HEK293 (cell line): ENCODE measurements around the gene PIK3IP1.

ENCODE experiments used
- CTCF ChIA-PET: fragments of 350-600 bp; formaldehyde crosslinking; extraction: SDS; loops from one replicate; lab custom pipeline; 2021; ENCODE audit warnings: antibody characterized with exemption; lab: Yijun Ruan, JAX
- POLR2A ChIA-PET: fragments of 300-600 bp; formaldehyde crosslinking; extraction: SDS; loops from one replicate; lab custom pipeline; 2020; ENCODE audit warnings: antibody characterized with exemption, inconsistent platforms; lab: Yijun Ruan, JAX
- H3K27ac ChIP-seq: fragments of 200-500 bp; sonication (Bioruptor generic); 2 replicates; pipeline ENCODE4 v1.5.1; 2014; ENCODE audit warnings: low read depth, low read length, control low read depth, inconsistent platforms; ENCODE audit errors: extremely low read depth
- H3K36me3 ChIP-seq, 2 experiments: fragments of 200-500 bp in 1 of 2; sonication (Bioruptor generic) in 1 of 2; 1 replicate in 1 of 2; 2 replicates in 1 of 2; pipeline ENCODE4 v1.5.1; 2014 to 2017; ENCODE audit warnings: inconsistent platforms in 2 of 2, low read length in 2 of 2; ENCODE audit not compliant: control insufficient read depth in 2 of 2, insufficient read depth in 1 of 2
- H3K4me1 ChIP-seq: fragments of 200-500 bp; sonication (Bioruptor generic); 2 replicates; pipeline ENCODE4 v1.5.1; 2014; ENCODE audit warnings: mild to moderate bottlenecking, low read length, inconsistent platforms; ENCODE audit not compliant: control insufficient read depth, insufficient read depth
- H3K4me3 ChIP-seq: 2 replicates; pipeline ENCODE4 v1.5.1; 2011; ENCODE audit warnings: low read depth, mild to moderate bottlenecking, control low read depth, low read length, moderate library complexity
- H3K9me3 ChIP-seq: fragments of 200-500 bp; sonication (Bioruptor generic); 2 replicates; pipeline ENCODE4 v1.5.1; 2014; ENCODE audit warnings: low read depth, low read length, inconsistent platforms; ENCODE audit not compliant: control insufficient read depth, insufficient read depth
- EGR2 ChIP-seq: fragments of 450-650 bp; formaldehyde crosslinking; IDR thresholded peaks from 2 replicates; pipeline ENCODE4 v1.5.1; 2016; ENCODE audit warnings: low read depth, missing biosample characterization, missing genetic modification characterization
- GLIS2 ChIP-seq: fragments of 450-650 bp; formaldehyde crosslinking; IDR thresholded peaks from 2 replicates; pipeline ENCODE4 v1.5.1; 2016; ENCODE audit warnings: missing biosample characterization, missing genetic modification characterization
- OSR2 ChIP-seq: fragments of 450-650 bp; formaldehyde crosslinking; IDR thresholded peaks from 2 replicates; pipeline ENCODE4 v1.5.1; 2016; ENCODE audit warnings: missing biosample characterization, missing genetic modification characterization
- OVOL3 ChIP-seq: fragments of 450-650 bp; formaldehyde crosslinking; IDR thresholded peaks from 2 replicates; pipeline ENCODE4 v1.5.1; 2016; ENCODE audit warnings: missing biosample characterization, missing genetic modification characterization
- ZFP3 ChIP-seq: fragments of 450-650 bp; formaldehyde crosslinking; IDR thresholded peaks from 2 replicates; pipeline ENCODE4 v1.5.1; 2016; ENCODE audit warnings: low read depth, missing biosample characterization, missing genetic modification characterization
- ZFP69B ChIP-seq: fragments of 450-650 bp; formaldehyde crosslinking; IDR thresholded peaks from 2 replicates; pipeline ENCODE4 v1.5.1; 2016; ENCODE audit warnings: missing biosample characterization, missing genetic modification characterization
- ZNF121 ChIP-seq: fragments of 450-650 bp; formaldehyde crosslinking; IDR thresholded peaks from 2 replicates; pipeline ENCODE4 v1.5.1; 2016; ENCODE audit warnings: missing biosample characterization, missing genetic modification characterization
- ZNF133 ChIP-seq: fragments of 450-650 bp; formaldehyde crosslinking; IDR thresholded peaks from 2 replicates; pipeline ENCODE4 v1.5.1; 2016; ENCODE audit warnings: missing biosample characterization, missing genetic modification characterization
- ZNF169 ChIP-seq: fragments of 450-650 bp; formaldehyde crosslinking; IDR thresholded peaks from 2 replicates; pipeline ENCODE4 v1.5.1; 2016; ENCODE audit warnings: missing biosample characterization, missing genetic modification characterization
- ZNF274 ChIP-seq, 2 experiments: fragments of 200-500 bp in 1 of 2; fragments of 450-650 bp in 1 of 2; sonication (Bioruptor generic) in 1 of 2; formaldehyde crosslinking in 1 of 2; IDR thresholded peaks; 2 replicates each; pipeline versions ENCODE4 v1.5.1 to v1.6.1; 2014 to 2016; ENCODE audit warnings: borderline replicate concordance in 1 of 2, inconsistent platforms in 1 of 2, low read length in 1 of 2, missing biosample characterization in 1 of 2, missing genetic modification characterization in 1 of 2
- ZNF341 ChIP-seq: fragments of 450-650 bp; formaldehyde crosslinking; IDR thresholded peaks from 2 replicates; pipeline ENCODE4; 2016; ENCODE audit warnings: low read depth, missing biosample characterization, missing genetic modification characterization
- ZNF350 ChIP-seq: fragments of 450-650 bp; formaldehyde crosslinking; IDR thresholded peaks from 2 replicates; pipeline ENCODE4 v1.5.0; 2017; ENCODE audit warnings: missing biosample characterization, mild to moderate bottlenecking, missing genetic modification characterization
- ZNF354C ChIP-seq: fragments of 450-650 bp; formaldehyde crosslinking; IDR thresholded peaks from 2 replicates; pipeline ENCODE4 v1.5.1; 2016; ENCODE audit warnings: missing biosample characterization, missing genetic modification characterization, low read depth, borderline replicate concordance
- ZNF473 ChIP-seq: fragments of 450-650 bp; formaldehyde crosslinking; IDR thresholded peaks from 2 replicates; pipeline ENCODE4 v1.5.1; 2017; ENCODE audit warnings: missing biosample characterization, missing genetic modification characterization
- ZNF548 ChIP-seq: fragments of 450-650 bp; formaldehyde crosslinking; IDR thresholded peaks from 2 replicates; pipeline ENCODE4 v1.5.1; 2016; ENCODE audit warnings: missing biosample characterization, missing genetic modification characterization
- ZNF596 ChIP-seq: fragments of 450-650 bp; IDR thresholded peaks from 2 replicates; pipeline ENCODE4 v1.5.0; 2018; ENCODE audit warnings: missing biosample characterization, mild to moderate bottlenecking, missing genetic modification characterization, moderate library complexity
- ZNF600 ChIP-seq: fragments of 450-650 bp; formaldehyde crosslinking; IDR thresholded peaks from 2 replicates; pipeline ENCODE4 v1.5.1; 2016; ENCODE audit warnings: missing biosample characterization, missing genetic modification characterization
- ZNF658 ChIP-seq: fragments of 450-650 bp; formaldehyde crosslinking; IDR thresholded peaks from 2 replicates; pipeline ENCODE4; 2016; ENCODE audit warnings: missing biosample characterization, missing genetic modification characterization
- ZNF747 ChIP-seq: fragments of 450-650 bp; formaldehyde crosslinking; IDR thresholded peaks from 2 replicates; pipeline ENCODE4 v1.5.1; 2016; ENCODE audit warnings: missing biosample characterization, missing genetic modification characterization
- ZXDB ChIP-seq: fragments of 450-650 bp; formaldehyde crosslinking; IDR thresholded peaks from 2 replicates; pipeline ENCODE4 v1.5.1; 2016; ENCODE audit warnings: missing biosample characterization, missing genetic modification characterization
- TF ChIP-seq, protein P1 (sequence below): fragments of 450-650 bp; formaldehyde crosslinking; IDR thresholded peaks from 2 replicates; pipeline ENCODE4 v1.5.1; 2016; ENCODE audit warnings: missing biosample characterization, missing genetic modification characterization
- TF ChIP-seq, protein P2 (sequence below): fragments of 450-650 bp; formaldehyde crosslinking; IDR thresholded peaks from 2 replicates; pipeline ENCODE4 v1.5.1; 2016; ENCODE audit warnings: missing biosample characterization, missing genetic modification characterization
- TF ChIP-seq, protein P3 (sequence below): fragments of 450-650 bp; formaldehyde crosslinking; IDR thresholded peaks from 2 replicates; pipeline ENCODE4 v1.5.1; 2017; ENCODE audit warnings: missing biosample characterization, missing genetic modification characterization
- TF ChIP-seq, protein P4 (sequence below): fragments of 450-650 bp; formaldehyde crosslinking; IDR thresholded peaks from 2 replicates; pipeline ENCODE4 v1.5.1; 2016; ENCODE audit warnings: missing biosample characterization, missing genetic modification characterization
- TF ChIP-seq, protein P5 (sequence below): fragments of 450-650 bp; formaldehyde crosslinking; IDR thresholded peaks from 2 replicates; pipeline ENCODE4 v1.5.1; 2016; ENCODE audit warnings: missing biosample characterization, missing genetic modification characterization
- TF ChIP-seq, protein P6 (sequence below): fragments of 450-650 bp; formaldehyde crosslinking; IDR thresholded peaks from 2 replicates; pipeline ENCODE4 v1.5.1; 2016; ENCODE audit warnings: missing biosample characterization, missing genetic modification characterization

Gene PIK3IP1

DNA sequence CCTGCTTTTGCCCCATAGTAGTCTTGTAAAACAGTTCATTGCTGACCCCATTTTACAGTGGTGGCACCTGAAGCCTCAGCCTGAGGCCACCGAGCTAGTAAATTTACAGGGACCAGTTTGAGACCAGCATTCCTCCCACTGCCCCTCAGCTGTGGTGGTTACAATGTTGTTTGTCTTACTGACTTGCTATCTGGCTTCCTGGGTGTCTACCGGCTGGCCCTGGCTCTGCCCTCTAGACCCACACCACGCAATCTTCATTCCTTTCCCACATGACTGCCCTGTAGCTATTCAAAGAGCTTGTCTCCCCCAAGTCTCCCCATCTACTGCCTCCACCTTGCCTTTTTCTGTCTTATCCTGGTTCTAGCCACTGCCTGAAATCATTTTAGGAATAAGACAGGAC lies 20.8 kb downstream of the PIK3IP1 start (continued):
- TF ChIP-seq, protein P1, sequence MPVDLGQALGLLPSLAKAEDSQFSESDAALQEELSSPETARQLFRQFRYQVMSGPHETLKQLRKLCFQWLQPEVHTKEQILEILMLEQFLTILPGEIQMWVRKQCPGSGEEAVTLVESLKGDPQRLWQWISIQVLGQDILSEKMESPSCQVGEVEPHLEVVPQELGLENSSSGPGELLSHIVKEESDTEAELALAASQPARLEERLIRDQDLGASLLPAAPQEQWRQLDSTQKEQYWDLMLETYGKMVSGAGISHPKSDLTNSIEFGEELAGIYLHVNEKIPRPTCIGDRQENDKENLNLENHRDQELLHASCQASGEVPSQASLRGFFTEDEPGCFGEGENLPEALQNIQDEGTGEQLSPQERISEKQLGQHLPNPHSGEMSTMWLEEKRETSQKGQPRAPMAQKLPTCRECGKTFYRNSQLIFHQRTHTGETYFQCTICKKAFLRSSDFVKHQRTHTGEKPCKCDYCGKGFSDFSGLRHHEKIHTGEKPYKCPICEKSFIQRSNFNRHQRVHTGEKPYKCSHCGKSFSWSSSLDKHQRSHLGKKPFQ (tag by site-specific recombination), result no peak
- TF ChIP-seq, protein P2, sequence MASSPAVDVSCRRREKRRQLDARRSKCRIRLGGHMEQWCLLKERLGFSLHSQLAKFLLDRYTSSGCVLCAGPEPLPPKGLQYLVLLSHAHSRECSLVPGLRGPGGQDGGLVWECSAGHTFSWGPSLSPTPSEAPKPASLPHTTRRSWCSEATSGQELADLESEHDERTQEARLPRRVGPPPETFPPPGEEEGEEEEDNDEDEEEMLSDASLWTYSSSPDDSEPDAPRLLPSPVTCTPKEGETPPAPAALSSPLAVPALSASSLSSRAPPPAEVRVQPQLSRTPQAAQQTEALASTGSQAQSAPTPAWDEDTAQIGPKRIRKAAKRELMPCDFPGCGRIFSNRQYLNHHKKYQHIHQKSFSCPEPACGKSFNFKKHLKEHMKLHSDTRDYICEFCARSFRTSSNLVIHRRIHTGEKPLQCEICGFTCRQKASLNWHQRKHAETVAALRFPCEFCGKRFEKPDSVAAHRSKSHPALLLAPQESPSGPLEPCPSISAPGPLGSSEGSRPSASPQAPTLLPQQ, result no peak
- TF ChIP-seq ZNF121 (no peak), ZNF596 (tag by site-specific recombination) (no peak), ZNF600 (no peak)

DNA sequence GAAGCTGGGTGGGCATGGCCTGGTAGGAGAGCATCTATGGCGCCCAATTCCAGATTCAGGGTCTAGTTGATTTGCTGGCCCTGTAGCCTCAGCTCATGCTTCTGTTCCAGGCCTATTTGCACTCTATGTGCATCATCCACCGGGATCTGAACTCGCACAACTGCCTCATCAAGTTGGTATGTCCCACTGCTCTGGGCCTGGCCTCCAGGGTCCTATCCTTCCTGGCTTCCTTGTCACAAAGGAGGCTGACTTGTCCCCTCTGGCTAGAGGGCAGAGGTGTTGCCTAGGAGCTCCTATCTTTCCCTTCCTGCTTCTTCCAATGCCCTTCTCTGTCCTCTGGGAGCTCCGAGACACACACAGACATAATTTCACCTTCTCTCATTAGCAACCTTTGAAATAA lies 21.3 kb downstream of the PIK3IP1 start:
- Histone ChIP-seq H3K27ac (no peak overlapping the region), H3K36me3 (peaks cover 12 to 88% of the 10 kb centered on the region in 2 experiments)
- CTCF ChIA-PET, result interaction anchor here (0.5 to 6.9 kb wide), 18 partner anchors 8 to 505 kb away, joined by 3 to 117 read pairs (median 14); partner anchors contain the start of genes LIMK2, PIK3IP1 and SELENOM

DNA sequence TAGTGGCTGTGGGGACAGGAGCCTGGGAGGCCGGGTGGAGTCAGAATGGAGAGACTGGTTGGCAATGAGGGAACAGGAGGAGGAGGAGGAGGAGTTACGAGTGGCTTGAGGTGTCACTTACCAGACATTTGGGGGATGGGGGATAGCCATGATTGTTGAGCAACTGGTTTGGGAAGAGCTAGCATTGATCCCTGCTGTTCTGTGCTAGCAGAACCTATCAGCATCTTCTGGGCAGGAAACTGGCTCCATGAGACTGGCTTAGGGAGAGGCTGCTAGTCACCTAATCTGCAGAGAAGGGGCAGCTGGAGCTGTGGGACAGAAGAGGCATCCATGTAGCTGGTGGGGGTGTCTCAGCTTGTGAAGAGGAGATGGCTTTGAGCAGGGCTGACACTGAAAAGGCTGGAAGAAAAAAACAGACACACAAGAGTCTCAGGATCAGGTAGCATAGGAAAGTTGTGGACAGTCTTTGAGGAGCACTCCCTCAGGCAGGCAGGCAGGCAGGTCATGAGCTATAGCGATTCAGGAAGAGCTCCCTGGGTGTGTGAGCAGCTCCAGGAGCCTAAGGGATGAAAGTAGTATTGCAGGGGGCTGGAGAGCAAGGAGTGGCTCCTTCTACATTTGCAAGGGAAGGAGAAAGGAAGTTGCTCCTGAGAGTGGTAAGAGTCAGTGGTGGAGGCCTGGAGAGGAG lies 22.3 kb downstream of the PIK3IP1 start:
- ChIA-PET POLR2A (interaction anchor here (0.5 to 1.9 kb wide), 4 partner anchors 13 to 475 kb away, joined by 3 to 7 read pairs (median 4); partner anchors contain the start of gene LIMK2), CTCF (interaction anchor here (0.5 to 6.9 kb wide), 13 partner anchors 9 to 162 kb away, joined by 3 to 117 read pairs (median 4); partner anchors contain the start of genes LIMK2, PIK3IP1 and SELENOM)
- H3K9me3 ChIP-seq, result no peaks in the 10 kb centered on the region
- no peaks in the 10 kb centered on the region for H3K4me1 ChIP-seq
- H3K27ac ChIP-seq, result no peak overlapping the region
- peaks cover 2 to 85% of the 10 kb centered on the region in 2 experiments for H3K36me3 ChIP-seq
- H3K4me3 ChIP-seq, result no peak overlapping the region
- TF ChIP-seq, protein P3, sequence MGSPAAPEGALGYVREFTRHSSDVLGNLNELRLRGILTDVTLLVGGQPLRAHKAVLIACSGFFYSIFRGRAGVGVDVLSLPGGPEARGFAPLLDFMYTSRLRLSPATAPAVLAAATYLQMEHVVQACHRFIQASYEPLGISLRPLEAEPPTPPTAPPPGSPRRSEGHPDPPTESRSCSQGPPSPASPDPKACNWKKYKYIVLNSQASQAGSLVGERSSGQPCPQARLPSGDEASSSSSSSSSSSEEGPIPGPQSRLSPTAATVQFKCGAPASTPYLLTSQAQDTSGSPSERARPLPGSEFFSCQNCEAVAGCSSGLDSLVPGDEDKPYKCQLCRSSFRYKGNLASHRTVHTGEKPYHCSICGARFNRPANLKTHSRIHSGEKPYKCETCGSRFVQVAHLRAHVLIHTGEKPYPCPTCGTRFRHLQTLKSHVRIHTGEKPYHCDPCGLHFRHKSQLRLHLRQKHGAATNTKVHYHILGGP (tag by site-specific recombination), result no peak
- TF ChIP-seq ZNF354C (tag by site-specific recombination), result no peak
- TF ChIP-seq ZNF548 (tag by site-specific recombination), result no peak
- TF ChIP-seq, protein P4, sequence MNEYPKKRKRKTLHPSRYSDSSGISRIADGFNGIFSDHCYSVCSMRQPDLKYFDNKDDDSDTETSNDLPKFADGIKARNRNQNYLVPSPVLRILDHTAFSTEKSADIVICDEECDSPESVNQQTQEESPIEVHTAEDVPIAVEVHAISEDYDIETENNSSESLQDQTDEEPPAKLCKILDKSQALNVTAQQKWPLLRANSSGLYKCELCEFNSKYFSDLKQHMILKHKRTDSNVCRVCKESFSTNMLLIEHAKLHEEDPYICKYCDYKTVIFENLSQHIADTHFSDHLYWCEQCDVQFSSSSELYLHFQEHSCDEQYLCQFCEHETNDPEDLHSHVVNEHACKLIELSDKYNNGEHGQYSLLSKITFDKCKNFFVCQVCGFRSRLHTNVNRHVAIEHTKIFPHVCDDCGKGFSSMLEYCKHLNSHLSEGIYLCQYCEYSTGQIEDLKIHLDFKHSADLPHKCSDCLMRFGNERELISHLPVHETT (tag by site-specific recombination), result no peak
- TF ChIP-seq OVOL3 (tag by site-specific recombination), result no peak
- no peak for TF ChIP-seq ZNF133 (tag by site-specific recombination)

More for the DNA sequence above, 21.3 kb downstream of the PIK3IP1 start:
- TF ChIP-seq ZNF747 (tag by site-specific recombination) (no peak), ZFP3 (no peak), GLIS2 (tag by site-specific recombination) (no peak), ZFP69B (no peak), ZNF169 (no peak), ZXDB (tag by site-specific recombination) (no peak), ZNF600 (no peak), EGR2 (tag by site-specific recombination) (no peak), ZNF473 (tag by site-specific recombination) (no peak), ZNF350 (tag by site-specific recombination) (no peak), ZNF341 (tag by site-specific recombination) (no peak), OSR2 (no peak), ZNF658 (tag by site-specific recombination) (no peak), ZNF274 (IDR thresholded peaks at IDR 0.05; ENCODE audit: low read length) (no peak), ZNF274 (tag by site-specific recombination; IDR thresholded peaks at IDR 0.05; ENCODE audit: borderline replicate concordance) (no peak)
- TF ChIP-seq, protein P5, sequence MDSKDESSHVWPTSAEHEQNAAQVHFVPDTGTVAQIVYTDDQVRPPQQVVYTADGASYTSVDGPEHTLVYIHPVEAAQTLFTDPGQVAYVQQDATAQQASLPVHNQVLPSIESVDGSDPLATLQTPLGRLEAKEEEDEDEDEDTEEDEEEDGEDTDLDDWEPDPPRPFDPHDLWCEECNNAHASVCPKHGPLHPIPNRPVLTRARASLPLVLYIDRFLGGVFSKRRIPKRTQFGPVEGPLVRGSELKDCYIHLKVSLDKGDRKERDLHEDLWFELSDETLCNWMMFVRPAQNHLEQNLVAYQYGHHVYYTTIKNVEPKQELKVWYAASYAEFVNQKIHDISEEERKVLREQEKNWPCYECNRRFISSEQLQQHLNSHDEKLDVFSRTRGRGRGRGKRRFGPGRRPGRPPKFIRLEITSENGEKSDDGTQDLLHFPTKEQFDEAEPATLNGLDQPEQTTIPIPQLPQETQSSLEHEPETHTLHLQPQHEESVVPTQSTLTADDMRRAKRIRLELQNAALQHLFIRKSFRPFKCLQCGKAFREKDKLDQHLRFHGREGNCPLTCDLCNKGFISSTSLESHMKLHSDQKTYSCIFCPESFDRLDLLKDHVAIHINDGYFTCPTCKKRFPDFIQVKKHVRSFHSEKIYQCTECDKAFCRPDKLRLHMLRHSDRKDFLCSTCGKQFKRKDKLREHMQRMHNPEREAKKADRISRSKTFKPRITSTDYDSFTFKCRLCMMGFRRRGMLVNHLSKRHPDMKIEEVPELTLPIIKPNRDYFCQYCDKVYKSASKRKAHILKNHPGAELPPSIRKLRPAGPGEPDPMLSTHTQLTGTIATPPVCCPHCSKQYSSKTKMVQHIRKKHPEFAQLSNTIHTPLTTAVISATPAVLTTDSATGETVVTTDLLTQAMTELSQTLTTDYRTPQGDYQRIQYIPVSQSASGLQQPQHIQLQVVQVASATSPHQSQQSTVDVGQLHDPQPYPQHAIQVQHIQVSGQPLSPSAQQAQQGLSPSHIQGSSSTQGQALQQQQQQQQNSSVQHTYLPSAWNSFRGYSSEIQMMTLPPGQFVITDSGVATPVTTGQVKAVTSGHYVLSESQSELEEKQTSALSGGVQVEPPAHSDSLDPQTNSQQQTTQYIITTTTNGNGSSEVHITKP (tag by site-specific recombination), result no peak
- TF ChIP-seq, protein P6, sequence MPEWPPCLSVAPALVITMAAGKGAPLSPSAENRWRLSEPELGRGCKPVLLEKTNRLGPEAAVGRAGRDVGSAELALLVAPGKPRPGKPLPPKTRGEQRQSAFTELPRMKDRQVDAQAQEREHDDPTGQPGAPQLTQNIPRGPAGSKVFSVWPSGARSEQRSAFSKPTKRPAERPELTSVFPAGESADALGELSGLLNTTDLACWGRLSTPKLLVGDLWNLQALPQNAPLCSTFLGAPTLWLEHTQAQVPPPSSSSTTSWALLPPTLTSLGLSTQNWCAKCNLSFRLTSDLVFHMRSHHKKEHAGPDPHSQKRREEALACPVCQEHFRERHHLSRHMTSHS (tag by site-specific recombination), result no peak
- Histone ChIP-seq H3K9me3 (no peaks in the 10 kb centered on the region), H3K4me1 (no peaks in the 10 kb centered on the region), H3K4me3 (no peak overlapping the region)
- POLR2A ChIA-PET, result interaction anchor here (1.9 kb wide), 1 partner anchor 19 kb away, joined by 7 read pairs; no protein-coding TSS in a partner anchor
